OCI-LY1 (cell line): Measurements from ENCODE around the gene MLLT6.

Experiments used
- CTCF ChIP-seq: fragments of 200-600 bp; sonication (generic), shearing (Covaris generic); IDR thresholded peaks from 2 replicates; pipeline ENCODE4 v1.5.1; 2017; ENCODE audit warnings: mild to moderate bottlenecking, antibody characterized with exemption, low read length, moderate library complexity, mixed read lengths
- EZH2 ChIP-seq: fragments of 200-600 bp; sonication (generic), shearing (Covaris generic); IDR thresholded peaks from 2 replicates; pipeline ENCODE4 v1.8.0; 2017; ENCODE audit warnings: borderline replicate concordance, mixed run types, mild to moderate bottlenecking, antibody characterized with exemption, low read length, moderate library complexity, mixed read lengths

DNA sequence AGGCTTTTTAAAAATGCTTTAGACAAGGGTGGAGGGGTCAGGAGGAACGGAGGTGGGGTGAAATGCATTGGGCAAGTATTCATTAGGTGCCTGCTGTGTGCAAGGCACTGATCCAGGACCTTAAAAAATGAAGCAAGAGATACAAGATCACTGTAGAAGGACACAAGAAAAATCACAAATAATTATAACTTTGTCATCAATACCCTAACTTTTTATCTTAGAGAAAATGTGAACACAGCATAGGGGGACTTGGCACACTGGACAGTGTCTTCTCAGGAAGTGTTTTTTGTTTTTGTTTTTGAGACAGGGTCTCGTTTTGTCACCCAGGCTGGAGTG lies 37.3 kb upstream of the MLLT6 start:
- TF ChIP-seq CTCF (no peak), EZH2 (no peak)
